GM21737 (cell line): ENCODE results near the gene MAP2K4.
"Not testable (repeated sequence)": the region's sequence is repeated elsewhere in the genome, so short reads cannot be mapped to it uniquely, and the experiment has no call there.

Experiments used
- ATAC-seq: cut with Tn5 transposase; IDR thresholded peaks from one replicate; pipeline ENCODE4 v1.9.1; 2021; ENCODE audit warnings: mild to moderate bottlenecking, moderate library complexity; ENCODE audit not compliant: unreplicated experiment

Gene MAP2K4

GRCh38 chr17:12020642-12021622 is at the start of gene MAP2K4:
TSS of gene MAP2K4 (plus strand) at chr17:12020877. CDS start at chr17:12020887, 10 bp downstream.
- ATAC-seq, result peak; percentile 95

- ATAC-seq, result not testable (repeated sequence)
These were observed 47.9 kb upstream of the MAP2K4 start for GRCh38 chr17:11972741-11973140.

GRCh38 chr17:11979795-11980194 is 40.9 kb upstream of the MAP2K4 start:
- ATAC-seq, result no peak

GRCh38 chr17:11980813-11981212 is 39.9 kb upstream of the MAP2K4 start:
- no peak for ATAC-seq

- no peak for ATAC-seq
These were observed 38.8 kb upstream of the MAP2K4 start for GRCh38 chr17:11981862-11982261.

GRCh38 chr17:11986179-11986941 is 34.3 kb upstream of the MAP2K4 start:
- no peak for ATAC-seq

GRCh38 chr17:11986942-11987329 is 33.7 kb upstream of the MAP2K4 start:
- no peak for ATAC-seq

GRCh38 chr17:11990363-11990983 is 30.2 kb upstream of the MAP2K4 start:
- no peak for ATAC-seq

GRCh38 chr17:11991461-11991860 is 29.2 kb upstream of the MAP2K4 start:
- ATAC-seq, result no peak

GRCh38 chr17:11996722-11997146 is 23.9 kb upstream of the MAP2K4 start:
- peak; percentile 28 for ATAC-seq

- peak; percentile 95 for ATAC-seq
These were observed 23.3 kb upstream of the MAP2K4 start, which contains the start of gene ZNF18 for GRCh38 chr17:11997147-11997971. TSS of gene ZNF18 (minus strand) at chr17:11997475. CDS start at chr17:11992829, 4,646 bp downstream.

GRCh38 chr17:11997972-11998233 is 22.8 kb upstream of the MAP2K4 start:
- ATAC-seq, result no peak

GRCh38 chr17:11999696-12000095 is 21.0 kb upstream of the MAP2K4 start:
- no peak for ATAC-seq

- ATAC-seq, result no peak
These were observed 13.2 kb upstream of the MAP2K4 start for GRCh38 chr17:12007466-12007865.

- ATAC-seq, result no peak
These were observed 1.0 kb downstream of the MAP2K4 start for GRCh38 chr17:12021623-12022140.

GRCh38 chr17:12022310-12022709 is 1.6 kb downstream of the MAP2K4 start:
- ATAC-seq, result no peak

GRCh38 chr17:12024327-12024726 is 3.6 kb downstream of the MAP2K4 start:
- no peak for ATAC-seq

GRCh38 chr17:12027658-12028057 is 7.0 kb downstream of the MAP2K4 start:
- no peak for ATAC-seq

- no peak for ATAC-seq
These were observed 7.9 kb downstream of the MAP2K4 start for GRCh38 chr17:12028611-12029010.

GRCh38 chr17:12034538-12034937 is 13.9 kb downstream of the MAP2K4 start:
- ATAC-seq, result no peak
